Lung (tissue), 12 donors: Measurements from ENCODE around the gene HTT. TPM values are rescaled to one million over a fixed set of nuclear protein-coding genes. Genes with fewer than 3 reads are reported as not detected.

Source experiments
- ATAC-seq: fragments of 200-7000 bp; cut with Tn5 transposase; one replicate; pipeline ENCODE4 v1.9.1; 2020; ENCODE audit warnings: moderate number of reproducible peaks; ENCODE audit not compliant: insufficient read depth, low FRiP score
- DNase-seq, 3 donors: peaks; one replicate each; pipeline ENCODE4 v3.0.0-alpha.2; 2013 to 2017
- H3K27ac ChIP-seq, 2 donors: one replicate each; pipeline ENCODE4 v1.5.1; 2013; ENCODE audit warnings: mild to moderate bottlenecking in 2 of 2, moderate library complexity in 2 of 2, control low read depth in 1 of 2, inconsistent platforms in 1 of 2, low read depth in 1 of 2, low read length in 1 of 2
- H3K27me3 ChIP-seq, 3 donors: one replicate each; pipeline ENCODE4 v1.5.1; 2013; ENCODE audit warnings: low read length in 2 of 3; ENCODE audit not compliant: control insufficient read depth in 3 of 3, insufficient read depth in 3 of 3
- H3K36me3 ChIP-seq, 4 donors: one replicate each; pipeline ENCODE4 v1.5.1; 2013; ENCODE audit warnings: low read length in 4 of 4, mild to moderate bottlenecking in 1 of 4, moderate library complexity in 1 of 4; ENCODE audit not compliant: control insufficient read depth in 4 of 4, insufficient read depth in 4 of 4
- H3K4me1 ChIP-seq, 5 donors: one replicate each; pipeline ENCODE4 v1.5.1; 2013; ENCODE audit warnings: low read length in 5 of 5, mild to moderate bottlenecking in 2 of 5, moderate library complexity in 1 of 5; ENCODE audit not compliant: control insufficient read depth in 5 of 5, insufficient read depth in 5 of 5
- H3K4me3 ChIP-seq: one replicate; pipeline ENCODE4 v1.5.1; 2013; ENCODE audit warnings: mild to moderate bottlenecking, control low read depth, moderate library complexity
- H3K9ac ChIP-seq, 2 donors: one replicate each; pipeline ENCODE4 v1.5.1; 2013; ENCODE audit warnings: low read length in 2 of 2, control low read depth in 1 of 2; ENCODE audit not compliant: insufficient read depth in 1 of 2
- H3K9me3 ChIP-seq, 4 donors: one replicate each; pipeline ENCODE4 v1.5.1; 2013; ENCODE audit warnings: low read length in 3 of 4, mild to moderate bottlenecking in 1 of 4, moderate library complexity in 1 of 4; ENCODE audit not compliant: control insufficient read depth in 4 of 4, insufficient read depth in 3 of 4
- WGBS, 2 donors: extraction: QIAGEN DNeasy Blood & Tissue Kit; methylation state at CpG; one replicate each; pipeline ENCODE4 v1.1.7; 2013; 5-methylcytosine and 5-hydroxymethylcytosine counted together
- polyA plus RNA-seq, 2 donors: library from polyadenylated mRNA; stranded (reverse); fragments of 200-250 nt; gene quantifications; one replicate each; pipeline ENCODE4 v1.2.1, GENCODE V29; 2013
- total RNA-seq, 2 donors: library from RNA; depleted of rRNA in 1 of 2; stranded (reverse); fragments of >200 nt in 1 of 2; gene quantifications; one replicate each; pipeline ENCODE4 v1.2.1, GENCODE V29; 2014 to 2021
- TF ChIP-seq, protein P1 (sequence below): IDR thresholded peaks from 2 replicates; pipeline ENCODE4 v1.5.1; 2012; ENCODE audit warnings: mild to moderate bottlenecking; ENCODE audit errors: control extremely low read depth, extremely low read depth
- donor health status: control.
- donor health status: control.
- donor health status: Bipolar disorder and iron deficiency.
- donor health status: healthy.
- donor health status: DM: yes; HTN: yes; CAD: no.

HTT gene
- total and polyA plus RNA-seq, 4 donors = 17.0 to 109 (median 48.4) TPM

DNA sequence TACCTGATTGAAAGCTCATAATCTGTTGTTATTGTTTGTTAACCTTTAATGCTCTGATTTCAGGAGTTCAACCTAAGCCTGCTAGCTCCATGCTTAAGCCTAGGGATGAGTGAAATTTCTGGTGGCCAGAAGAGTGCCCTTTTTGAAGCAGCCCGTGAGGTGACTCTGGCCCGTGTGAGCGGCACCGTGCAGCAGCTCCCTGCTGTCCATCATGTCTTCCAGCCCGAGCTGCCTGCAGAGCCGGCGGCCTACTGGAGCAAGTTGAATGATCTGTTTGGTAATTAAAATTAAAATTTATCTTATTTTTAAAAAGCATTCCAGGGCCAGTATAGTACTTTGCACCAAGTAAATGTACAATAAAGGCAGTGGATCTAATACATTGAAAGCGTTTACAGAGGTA, 137.4 kb downstream of the HTT start:
- 97 to 98% methylated on average over 8 of the region's 8 CpGs for WGBS, 2 donors
- Histone ChIP-seq H3K9ac (no peak overlapping the region), H3K4me3 (no peak overlapping the region), H3K36me3 (peaks cover 20 to 57% (median 52%) of the 10 kb centered on the region in 4 donors), H3K27ac (no peak overlapping the region), H3K4me1 (peaks cover 0 to 6% (median 3%) of the 10 kb centered on the region in 5 donors), H3K9me3 (no peaks in the 10 kb centered on the region), H3K27me3 (no peaks in the 10 kb centered on the region)
- TF ChIP-seq, protein P1, sequence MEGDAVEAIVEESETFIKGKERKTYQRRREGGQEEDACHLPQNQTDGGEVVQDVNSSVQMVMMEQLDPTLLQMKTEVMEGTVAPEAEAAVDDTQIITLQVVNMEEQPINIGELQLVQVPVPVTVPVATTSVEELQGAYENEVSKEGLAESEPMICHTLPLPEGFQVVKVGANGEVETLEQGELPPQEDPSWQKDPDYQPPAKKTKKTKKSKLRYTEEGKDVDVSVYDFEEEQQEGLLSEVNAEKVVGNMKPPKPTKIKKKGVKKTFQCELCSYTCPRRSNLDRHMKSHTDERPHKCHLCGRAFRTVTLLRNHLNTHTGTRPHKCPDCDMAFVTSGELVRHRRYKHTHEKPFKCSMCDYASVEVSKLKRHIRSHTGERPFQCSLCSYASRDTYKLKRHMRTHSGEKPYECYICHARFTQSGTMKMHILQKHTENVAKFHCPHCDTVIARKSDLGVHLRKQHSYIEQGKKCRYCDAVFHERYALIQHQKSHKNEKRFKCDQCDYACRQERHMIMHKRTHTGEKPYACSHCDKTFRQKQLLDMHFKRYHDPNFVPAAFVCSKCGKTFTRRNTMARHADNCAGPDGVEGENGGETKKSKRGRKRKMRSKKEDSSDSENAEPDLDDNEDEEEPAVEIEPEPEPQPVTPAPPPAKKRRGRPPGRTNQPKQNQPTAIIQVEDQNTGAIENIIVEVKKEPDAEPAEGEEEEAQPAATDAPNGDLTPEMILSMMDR = no peak
- no peak for DNase-seq
- no peak for ATAC-seq

DNA sequence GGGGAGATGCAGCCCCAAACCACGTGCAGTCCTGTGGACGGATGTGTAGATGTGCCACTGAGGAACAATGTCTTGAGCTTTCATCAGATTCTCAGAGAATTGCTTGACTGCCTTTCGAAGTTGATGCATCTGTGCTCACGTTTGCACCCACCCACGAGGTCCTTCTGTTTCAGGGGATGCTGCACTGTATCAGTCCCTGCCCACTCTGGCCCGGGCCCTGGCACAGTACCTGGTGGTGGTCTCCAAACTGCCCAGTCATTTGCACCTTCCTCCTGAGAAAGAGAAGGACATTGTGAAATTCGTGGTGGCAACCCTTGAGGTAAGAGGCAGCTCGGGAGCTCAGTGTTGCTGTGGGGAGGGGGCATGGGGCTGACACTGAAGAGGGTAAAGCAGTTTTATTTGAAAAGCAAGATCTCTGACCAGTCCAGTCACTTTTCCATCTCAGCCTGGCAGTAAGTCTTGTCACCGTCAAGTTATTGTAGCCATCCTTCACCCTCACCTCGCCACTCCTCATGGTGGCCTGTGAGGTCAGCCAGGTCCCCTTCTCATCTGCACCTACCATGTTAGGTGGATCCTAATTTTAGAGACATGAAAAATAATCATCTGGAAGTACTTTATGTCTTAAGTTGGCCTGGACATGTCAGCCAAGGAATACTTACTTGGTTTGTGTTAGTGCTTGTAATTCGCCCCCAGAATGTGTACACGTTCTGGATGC, 138.1 kb downstream of the HTT start:
- peaks cover 18 to 57% (median 55%) of the 10 kb centered on the region in 4 donors for H3K36me3 ChIP-seq
- H3K9ac ChIP-seq = no peak overlapping the region
- no peaks in the 10 kb centered on the region for H3K27me3 ChIP-seq
- 83 to 91% methylated on average over 12 of the region's 12 CpGs for WGBS, 2 donors
- no peak overlapping the region for H3K4me3 ChIP-seq
- TF ChIP-seq, protein P1 = no peak
- H3K4me1 ChIP-seq = peaks cover 0 to 6% (median 3%) of the 10 kb centered on the region in 5 donors
- DNase-seq (no peak), ATAC-seq (no peak)
- H3K27ac ChIP-seq = no peak overlapping the region
- H3K9me3 ChIP-seq = no peaks in the 10 kb centered on the region

DNA sequence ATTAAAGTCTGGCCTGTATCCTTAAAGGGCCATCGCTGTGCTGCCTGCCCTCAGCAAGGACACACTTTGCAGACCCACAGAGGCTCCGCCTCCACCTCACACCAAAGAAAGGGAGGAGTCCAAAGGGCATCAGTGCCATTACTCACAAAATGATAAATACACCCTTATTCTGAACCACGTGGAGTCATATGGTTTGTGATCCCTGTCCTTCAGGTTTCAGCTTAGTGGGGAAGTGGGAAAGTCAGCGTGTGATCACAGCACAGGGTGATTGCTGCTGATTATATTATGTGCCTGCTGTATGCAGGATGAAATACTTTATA, 138.6 kb downstream of the HTT start:
- H3K27ac ChIP-seq = no peak overlapping the region
- peaks cover 18 to 59% (median 58%) of the 10 kb centered on the region in 4 donors for H3K36me3 ChIP-seq
- no peak overlapping the region for H3K4me3 ChIP-seq
- no peak overlapping the region for H3K9ac ChIP-seq
- H3K4me1 ChIP-seq = peaks cover 0 to 3% (median 3%) of the 10 kb centered on the region in 5 donors
- WGBS, 2 donors = 94 to 98% methylated on average over 4 of the region's 4 CpGs
- TF ChIP-seq, protein P1 = no peak
- no peak for ATAC-seq
- no peaks in the 10 kb centered on the region for H3K9me3 ChIP-seq
- no peak for DNase-seq
- no peaks in the 10 kb centered on the region for H3K27me3 ChIP-seq
